Sciatic nerve (tissue), 2 donors: Measurements from ENCODE around the gene PDIA2. TPM values are rescaled to one million over a fixed set of nuclear protein-coding genes. Genes with fewer than 3 reads are reported as not detected.

Experiments used
- ATAC-seq: fragments of 200-7000 bp; cut with Tn5 transposase; one replicate; pipeline ENCODE4 v1.9.1; 2020; ENCODE audit warnings: mild to moderate bottlenecking, moderate library complexity
- DNase-seq: peaks from one replicate; pipeline ENCODE4 v3.0.0-alpha.2; 2020; ENCODE audit warnings: low spot score
- intact Hi-C: fragments of 100-400 bp; cut with DNase I; formaldehyde crosslinking; loops from one replicate; pipeline ENCODE4 v1.14.2; 2022
- total RNA-seq: library from RNA; stranded (reverse); fragmentation: NEBNext Ultra II Directional; extraction: Animal tissue kit (Norgen Biotek cat#: 25700); gene quantifications from one replicate; pipeline ENCODE4 v1.2.1, GENCODE V29; 2021
- donor health status: DM: no; HTN: no; CAD: no.
- donor health status: DM: no; HTN: no; CAD: no.

Gene PDIA2
- total RNA-seq, 1 donor from 2014 or later = 0.85 TPM

- no peak for DNase-seq
- no peak for ATAC-seq
- intact Hi-C loops = no loop called here
Observed at GRCh38 chr16:290681-291405, 7.9 kb downstream of the PDIA2 start.

GRCh38 chr16:291539-291938 lies 8.6 kb downstream of the PDIA2 start:
- no peak for ATAC-seq
- intact Hi-C loops = no loop called here

GRCh38 chr16:293043-293775 lies 10.2 kb downstream of the PDIA2 start:
- no peak for DNase-seq
- no peak for ATAC-seq
- intact Hi-C loops = no loop called here

More at GRCh38 chr16:291539-291938, 8.6 kb downstream of the PDIA2 start:
- DNase-seq = no peak

- intact Hi-C loops = no loop called here
- ATAC-seq = no peak
- DNase-seq = no peak
Observed at GRCh38 chr16:296276-296675, 13.3 kb downstream of the PDIA2 start.

GRCh38 chr16:296806-297510 lies 14.0 kb downstream of the PDIA2 start:
- DNase-seq (no peak), ATAC-seq (peak; percentile 25)
- intact Hi-C loops = no loop called here

- intact Hi-C loops = no loop called here
- ATAC-seq = no peak
Observed at GRCh38 chr16:297832-298231, 14.9 kb downstream of the PDIA2 start.

GRCh38 chr16:301235-301634 lies 18.3 kb downstream of the PDIA2 start:
- intact Hi-C loops = no loop called here
- DNase-seq (no peak), ATAC-seq (no peak)

More at GRCh38 chr16:297832-298231, 14.9 kb downstream of the PDIA2 start:
- DNase-seq = no peak

- no peak for DNase-seq
- intact Hi-C loops = no loop called here
- no peak for ATAC-seq
Observed at GRCh38 chr16:301950-302349, 19.0 kb downstream of the PDIA2 start.

GRCh38 chr16:303760-304505 lies 21.0 kb downstream of the PDIA2 start:
- DNase-seq = no peak
- ATAC-seq = no peak
- intact Hi-C loops = no loop called here

- DNase-seq (no peak), ATAC-seq (no peak)
- intact Hi-C loops = no loop called here
Observed at GRCh38 chr16:305916-306626, 23.1 kb downstream of the PDIA2 start.

GRCh38 chr16:306911-307370 lies 24.0 kb downstream of the PDIA2 start:
- no peak for ATAC-seq
- no peak for DNase-seq
- intact Hi-C loops = no loop called here

- intact Hi-C loops = no loop called here
- DNase-seq (no peak), ATAC-seq (no peak)
Observed at GRCh38 chr16:307691-308312, 24.8 kb downstream of the PDIA2 start.

- DNase-seq (no peak), ATAC-seq (no peak)
- intact Hi-C loops = no loop called here
Observed at GRCh38 chr16:309476-309875, 26.5 kb downstream of the PDIA2 start.

GRCh38 chr16:311725-312124 lies 28.8 kb downstream of the PDIA2 start:
- intact Hi-C loops = no loop called here
- DNase-seq (no peak), ATAC-seq (no peak)

- ATAC-seq (no peak), DNase-seq (no peak)
- intact Hi-C loops = no loop called here
Observed at GRCh38 chr16:314351-314750, 31.4 kb downstream of the PDIA2 start.

- intact Hi-C loops = no loop called here
- DNase-seq = no peak
- no peak for ATAC-seq
Observed at GRCh38 chr16:314795-315299, 31.9 kb downstream of the PDIA2 start.

GRCh38 chr16:316741-317464 lies 33.9 kb downstream of the PDIA2 start:
- DNase-seq = no peak
- intact Hi-C loops = no loop called here
- no peak for ATAC-seq
